ENCODE data around the gene GCLM.

GCLM gene

DNA sequence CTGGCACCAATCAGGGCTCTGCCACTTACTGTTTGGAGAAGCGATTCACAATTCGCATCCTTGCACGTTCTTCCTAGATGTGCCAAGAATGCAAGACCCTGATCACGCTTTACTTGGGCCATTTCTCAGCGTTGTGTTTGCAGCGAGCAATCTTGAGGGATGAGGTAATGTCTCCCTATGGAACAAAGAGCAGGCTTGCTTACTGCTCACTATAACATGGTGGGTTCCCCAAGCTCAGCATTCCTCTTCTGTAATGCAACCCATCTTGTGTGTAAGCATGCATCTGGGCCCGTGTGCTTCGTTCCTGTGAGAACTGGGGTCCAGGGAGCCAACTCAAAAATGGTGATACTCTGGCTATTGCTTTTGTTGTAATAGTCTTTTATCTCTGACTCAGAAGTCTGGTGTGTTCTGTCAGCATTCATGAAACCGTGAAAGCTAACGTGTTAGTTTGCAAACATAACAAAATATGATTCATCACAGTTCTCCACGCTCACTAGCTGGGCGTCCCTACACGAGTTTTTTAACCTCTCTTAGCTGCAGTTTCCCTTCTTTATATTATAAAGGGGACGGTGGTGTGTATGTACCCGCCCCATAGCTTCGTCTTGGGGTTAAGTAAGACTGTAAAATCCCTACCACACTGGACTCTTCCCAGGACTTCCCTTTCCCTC, 63.6 kb downstream of the GCLM start:
- no peak for DNase-seq

- peak; percentile 7 to 16 for DNase-seq
Observed at GRCh38 chr1:93844262-93845045, 64.8 kb downstream of the GCLM start.

- DNase-seq = no peak
Observed at GRCh38 chr1:93842750-93843500, 66.3 kb downstream of the GCLM start.

DNA sequence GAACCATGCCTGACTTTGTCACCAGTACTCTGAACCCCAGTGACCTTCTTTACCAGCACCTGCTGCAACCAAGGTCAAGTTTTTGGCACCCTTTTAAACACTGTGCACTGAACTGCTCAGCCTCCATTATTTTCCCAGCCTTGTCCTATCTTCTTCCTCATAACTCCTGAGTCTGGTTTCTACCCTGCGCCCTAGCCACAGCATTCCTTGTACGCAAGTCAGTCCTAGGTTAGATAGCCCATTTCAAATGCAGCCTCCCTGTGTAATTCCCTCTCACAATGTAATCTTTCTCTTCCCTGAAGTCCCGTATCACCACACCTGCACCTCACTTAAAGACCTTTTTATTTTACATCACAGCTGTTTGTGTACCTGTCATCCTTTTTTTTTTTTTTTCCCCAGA, 67.5 kb downstream of the GCLM start:
- no peak for DNase-seq

GRCh38 chr1:93840956-93841482, 68.2 kb downstream of the GCLM start:
- no peak for DNase-seq

- DNase-seq = no peak
Observed at GRCh38 chr1:93839753-93840152, 69.5 kb downstream of the GCLM start.

DNA sequence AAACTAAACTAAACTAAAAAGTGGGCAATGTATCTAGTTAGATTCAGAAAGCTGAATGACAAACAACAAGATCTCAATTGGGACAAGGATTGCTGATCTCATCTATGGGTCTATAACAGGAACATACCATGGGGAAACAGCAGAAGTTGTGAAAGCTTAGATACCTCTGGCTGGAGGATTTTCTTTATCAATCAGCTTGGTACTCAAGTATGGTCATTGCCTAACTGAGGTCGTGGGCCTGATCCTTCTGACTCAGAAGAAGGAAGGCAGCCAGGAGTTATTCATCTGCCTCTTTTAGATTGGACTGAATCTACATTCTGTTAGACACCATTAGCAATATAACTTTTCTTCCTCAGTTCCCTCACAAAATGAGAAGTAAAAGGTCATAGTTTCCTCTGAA, 69.9 kb downstream of the GCLM start:
- no peak for DNase-seq

GRCh38 chr1:93837961-93838360, 71.3 kb downstream of the GCLM start:
- no peak for DNase-seq
